Activated naive CD4-positive, alpha-beta T cell treated with anti-CD3 and anti-CD28 coated beads, Interleukin-2, amount 50 U/mL, for 24 hours (primary cell): Measurements from ENCODE around the gene CEND1.
A peak's percentile ranks its signal among the peaks of the same experiment; 100 is the strongest.

Experiments used
- H3K27ac Mint-ChIP-seq: one replicate; pipeline ENCODE4 v1.8.0; 2021; ENCODE audit warnings: mild to moderate bottlenecking, mixed read lengths
- H3K27me3 Mint-ChIP-seq: one replicate; pipeline ENCODE4 v1.8.0; 2021; ENCODE audit warnings: mixed read lengths
- H3K36me3 Mint-ChIP-seq: one replicate; pipeline ENCODE4 v1.8.0; 2021; ENCODE audit warnings: mixed read lengths
- H3K4me1 Mint-ChIP-seq: one replicate; pipeline ENCODE4 v1.8.0; 2021; ENCODE audit warnings: mixed read lengths
- H3K4me3 Mint-ChIP-seq: one replicate; pipeline ENCODE4 v1.8.0; 2021; ENCODE audit warnings: mild to moderate bottlenecking, mixed read lengths
- H3K9me3 Mint-ChIP-seq: one replicate; pipeline ENCODE4 v1.8.0; 2021; ENCODE audit warnings: mixed read lengths

The CEND1 gene

DNA sequence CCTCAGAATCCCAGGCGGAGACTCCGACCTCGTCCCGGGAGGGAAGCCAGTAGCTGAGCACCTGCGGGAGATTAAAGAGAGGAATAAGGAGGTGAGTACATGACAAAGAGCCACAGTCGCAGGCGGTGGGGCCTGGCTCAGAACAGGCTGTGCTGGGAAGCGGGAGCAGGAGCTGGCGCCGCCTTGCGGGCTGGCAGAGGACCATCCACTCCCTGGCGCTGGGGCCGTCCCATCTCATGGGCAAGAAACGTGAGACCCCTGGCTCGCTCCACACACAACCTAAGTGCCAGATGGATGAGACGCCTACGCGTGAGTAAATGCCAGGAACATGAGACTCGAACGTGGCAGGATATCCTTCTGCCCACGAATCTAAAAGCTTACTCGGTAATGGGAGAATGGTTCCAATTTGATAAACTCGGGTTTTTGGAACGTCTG, 6.3 kb downstream of the CEND1 start:
- no peaks in the 10 kb centered on the region for H3K9me3 Mint-ChIP-seq
- no peaks in the 10 kb centered on the region for H3K36me3 Mint-ChIP-seq
- no peak overlapping the region for H3K27ac Mint-ChIP-seq
- no peak overlapping the region for H3K4me3 Mint-ChIP-seq
- peaks cover 15% of the 10 kb centered on the region for H3K4me1 Mint-ChIP-seq
- no peaks in the 10 kb centered on the region for H3K27me3 Mint-ChIP-seq

DNA sequence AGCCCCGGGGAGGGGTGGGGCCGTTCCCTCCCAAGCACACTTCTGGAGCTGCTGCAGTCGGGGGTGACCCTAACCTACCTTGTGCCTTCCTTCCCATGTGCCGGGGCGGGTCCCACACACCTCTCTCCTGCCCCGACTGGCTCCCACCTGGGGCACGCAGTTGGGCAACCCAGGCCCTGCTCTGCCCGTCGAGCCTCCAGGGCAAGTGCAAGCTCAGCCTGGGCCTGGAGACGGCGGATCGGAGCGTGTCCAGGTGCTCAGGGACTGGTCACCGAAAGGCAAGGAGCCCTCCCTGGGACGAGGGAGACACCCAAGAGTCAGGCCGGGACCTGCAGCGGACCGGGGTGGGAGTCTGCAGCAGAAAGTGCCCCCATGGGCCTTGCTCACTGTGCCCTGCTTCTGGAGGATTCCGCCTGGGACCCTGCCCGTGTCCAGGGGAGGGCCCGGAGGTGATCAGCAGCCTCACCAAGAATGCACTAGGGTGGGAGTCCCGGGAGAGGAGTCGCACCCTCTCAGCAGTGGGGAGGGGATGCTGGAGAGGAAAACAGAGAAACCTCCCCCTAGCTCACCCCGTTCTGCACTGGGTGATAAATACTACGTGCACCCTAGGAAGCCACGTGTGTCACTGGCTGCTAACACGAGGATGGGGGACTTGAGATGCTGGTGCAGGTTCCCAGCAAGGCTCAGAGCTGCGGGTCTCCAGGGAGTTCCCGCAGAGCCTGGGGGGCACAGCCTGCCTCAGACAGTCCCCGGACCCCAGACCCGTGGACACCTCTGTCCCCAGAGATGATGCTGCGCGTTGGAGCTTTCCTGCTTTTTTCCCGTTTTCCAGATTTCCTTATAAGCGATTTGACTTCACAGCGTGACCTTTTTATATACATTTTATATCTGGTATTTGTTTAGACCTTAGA, 7.4 kb downstream of the CEND1 start:
- H3K4me1 Mint-ChIP-seq, result peaks cover 15% of the 10 kb centered on the region
- H3K9me3 Mint-ChIP-seq, result no peaks in the 10 kb centered on the region
- no peaks in the 10 kb centered on the region for H3K27me3 Mint-ChIP-seq
- H3K4me3 Mint-ChIP-seq, result no peak overlapping the region
- no peaks in the 10 kb centered on the region for H3K36me3 Mint-ChIP-seq
- H3K27ac Mint-ChIP-seq, result no peak overlapping the region

DNA sequence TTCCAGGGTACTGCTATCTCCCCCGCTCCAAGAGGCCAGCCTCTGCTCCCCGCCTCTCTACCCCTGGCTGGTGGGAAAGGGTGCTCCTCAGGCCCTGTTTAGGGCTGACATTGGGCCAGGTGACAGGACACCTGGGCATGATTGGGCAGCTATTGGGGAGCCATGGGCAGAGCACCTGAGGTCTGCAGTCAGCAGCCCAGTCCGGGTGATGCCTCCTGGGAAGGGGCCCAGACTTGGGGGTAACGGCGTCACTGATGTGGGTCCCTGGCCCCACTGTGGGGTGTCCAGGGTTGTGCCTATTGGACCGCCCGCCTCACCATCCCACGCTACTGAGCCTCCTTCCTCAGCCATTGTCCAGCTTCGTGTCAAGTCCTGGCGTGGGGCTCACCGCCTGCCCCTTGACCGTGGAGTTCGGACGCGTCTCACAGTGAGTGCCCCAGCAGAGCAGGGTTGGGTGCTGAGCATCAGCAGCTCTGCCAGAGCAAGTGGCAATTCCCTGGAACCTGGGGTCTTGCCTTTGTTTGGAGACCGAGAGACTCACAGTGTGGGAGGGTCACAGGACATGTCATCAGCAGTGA, 9.8 kb downstream of the CEND1 start:
- Mint-ChIP-seq H3K4me3 (no peak overlapping the region), H3K9me3 (no peaks in the 10 kb centered on the region), H3K36me3 (no peaks in the 10 kb centered on the region), H3K4me1 (peaks cover 28% of the 10 kb centered on the region), H3K27me3 (no peaks in the 10 kb centered on the region), H3K27ac (no peak overlapping the region)

DNA sequence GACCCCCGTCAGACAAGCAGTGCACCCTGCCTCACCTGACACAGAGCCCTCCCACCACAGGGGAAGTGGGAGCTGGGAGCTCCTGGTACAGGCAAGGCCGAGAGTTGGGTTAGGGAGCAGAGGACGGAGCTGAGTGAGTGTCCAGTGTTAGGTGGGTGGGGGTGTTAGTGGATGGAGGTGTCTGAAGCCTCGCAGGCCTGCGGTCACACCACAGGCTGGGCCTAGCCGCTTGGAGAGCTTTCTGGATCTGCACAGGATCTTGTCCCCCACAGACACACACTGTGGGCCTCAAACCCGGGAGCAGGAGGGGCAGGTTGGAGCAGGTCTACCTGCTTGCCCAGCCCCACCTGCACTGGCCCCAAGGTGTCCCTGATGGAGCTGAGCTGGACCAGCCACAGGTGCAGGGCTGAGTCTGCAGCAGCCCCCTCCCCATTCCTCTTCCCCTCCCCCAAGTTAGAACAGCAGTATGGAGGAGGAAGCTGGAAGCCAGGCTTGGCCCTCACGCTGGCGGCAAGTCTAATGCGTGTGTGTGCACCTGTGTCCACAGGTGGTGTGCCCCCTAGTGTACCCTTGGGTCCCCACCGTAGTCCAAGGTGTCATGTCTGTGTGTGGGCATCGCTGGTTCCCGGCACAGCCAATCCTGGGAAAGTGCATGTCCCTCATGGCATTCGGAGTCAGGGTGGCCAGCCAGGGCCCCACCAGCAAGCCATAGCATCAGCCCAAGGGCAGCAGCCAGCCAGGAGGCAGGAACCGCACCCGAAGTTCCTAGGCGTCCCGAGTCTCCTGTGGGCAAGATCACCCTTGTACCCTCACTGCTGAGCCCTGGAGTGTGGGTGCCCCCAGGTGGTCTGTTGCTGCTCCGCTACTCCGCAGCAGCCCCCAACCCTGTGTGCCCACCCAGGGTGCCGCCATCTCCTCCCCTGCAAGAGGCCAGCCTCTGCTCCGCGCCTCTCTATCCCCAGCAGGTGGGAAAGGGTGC, 10.6 kb downstream of the CEND1 start:
- Mint-ChIP-seq H3K36me3 (no peaks in the 10 kb centered on the region), H3K4me1 (peaks cover 31% of the 10 kb centered on the region), H3K4me3 (peak overlapping the region; percentile 36), H3K27ac (no peak overlapping the region), H3K27me3 (no peaks in the 10 kb centered on the region), H3K9me3 (no peaks in the 10 kb centered on the region)

DNA sequence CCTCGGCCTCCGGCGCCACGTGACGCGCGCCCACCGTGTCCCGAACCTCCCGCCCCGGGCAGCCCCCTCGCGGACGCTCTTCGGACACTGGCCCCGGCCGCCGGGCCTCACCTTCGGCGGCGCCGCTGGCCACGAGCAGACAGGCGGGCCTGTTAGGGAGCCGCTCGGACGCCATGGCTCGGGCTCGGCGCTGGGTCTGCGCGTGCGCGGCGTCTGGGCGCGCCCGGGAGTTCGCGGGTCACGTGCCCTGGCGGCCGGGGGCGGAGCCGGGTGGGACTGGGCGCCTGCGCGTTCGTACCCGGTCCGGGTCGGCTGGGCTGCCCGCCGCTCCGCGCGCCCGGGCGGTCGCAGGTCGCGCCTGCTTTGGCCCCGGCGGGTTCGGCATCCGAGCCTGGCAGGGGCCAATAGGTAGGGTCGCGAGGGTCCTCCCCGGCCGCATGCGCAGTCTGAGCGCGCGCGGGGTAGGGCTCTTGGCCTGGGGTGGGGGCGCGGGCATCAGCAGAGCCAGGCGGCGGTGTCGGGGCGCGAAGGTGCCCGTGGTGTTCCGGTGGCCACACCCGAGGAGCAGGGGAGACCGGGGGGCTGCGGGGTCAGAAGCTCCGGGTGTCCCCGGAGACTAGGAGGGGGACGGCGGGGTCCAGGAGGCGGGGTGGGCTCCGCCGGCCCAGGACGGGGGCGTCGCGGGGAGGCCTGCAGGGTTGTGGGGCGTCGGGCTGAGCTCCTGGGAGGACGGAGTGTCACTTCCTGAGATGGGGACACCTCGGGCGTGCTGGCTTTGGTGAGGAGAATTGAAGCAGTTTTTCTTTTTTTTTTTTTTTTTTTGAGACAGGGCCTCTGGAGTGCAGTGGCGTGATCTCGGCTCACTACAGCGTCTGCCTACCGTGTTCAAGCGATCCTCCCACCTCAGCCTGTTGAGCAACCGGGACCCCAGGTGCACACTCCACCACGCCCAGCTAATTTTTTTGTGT, 12.3 kb downstream of the CEND1 start, which contains the start of gene GATD1:
GATD1 (minus strand) TSS at position 200 of the 968 bp plus-strand sequence; CDS start at position 175, 25 bp downstream.
- no peaks in the 10 kb centered on the region for H3K9me3 Mint-ChIP-seq
- H3K4me1 Mint-ChIP-seq, result peaks cover 25% of the 10 kb centered on the region
- no peaks in the 10 kb centered on the region for H3K36me3 Mint-ChIP-seq
- H3K4me3 Mint-ChIP-seq, result peak within 1 kb of the TSS; percentile 86
- no peaks in the 10 kb centered on the region for H3K27me3 Mint-ChIP-seq
- H3K27ac Mint-ChIP-seq, result peak within 1 kb of the TSS; percentile 62

DNA sequence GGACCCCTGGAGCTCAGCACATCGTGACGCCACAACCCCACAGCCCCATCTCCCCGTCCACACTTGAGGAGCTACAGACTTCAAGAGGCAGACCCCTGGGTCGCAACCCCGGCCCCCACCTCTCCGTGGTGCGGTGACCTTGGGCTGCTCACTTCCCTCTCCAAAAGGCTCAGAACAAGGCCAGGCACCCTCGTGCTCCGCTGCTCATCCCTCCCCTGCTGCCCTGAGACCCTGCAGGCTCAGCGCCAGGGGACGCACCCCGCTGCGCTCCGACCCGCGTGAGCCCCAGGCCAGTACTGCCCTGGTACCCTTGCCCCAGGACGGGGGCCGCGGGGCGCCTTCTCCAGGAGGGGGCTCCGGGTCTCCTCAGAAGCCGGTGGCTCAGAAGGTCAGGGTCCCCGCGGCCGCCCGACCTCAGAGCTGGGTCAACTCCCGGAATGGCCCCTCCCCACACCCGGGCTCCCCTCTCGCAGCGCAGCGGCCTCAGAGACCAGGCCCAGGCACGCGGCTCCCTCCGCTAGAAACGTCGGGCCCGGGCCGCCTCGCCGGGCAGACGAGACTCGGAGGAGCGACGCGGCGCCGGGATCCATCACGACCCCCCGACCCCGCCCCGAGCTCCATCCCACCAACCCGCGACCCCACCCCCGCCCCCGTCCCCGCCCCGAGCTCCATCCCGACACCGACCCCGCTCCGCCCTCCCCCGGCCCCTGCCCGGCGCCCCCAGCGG, 13.2 kb downstream of the CEND1 start:
- Mint-ChIP-seq H3K9me3 (no peaks in the 10 kb centered on the region), H3K4me3 (peak overlapping the region; percentile 86), H3K4me1 (peaks cover 25% of the 10 kb centered on the region), H3K27ac (peak overlapping the region; percentile 62), H3K36me3 (no peaks in the 10 kb centered on the region), H3K27me3 (no peaks in the 10 kb centered on the region)

DNA sequence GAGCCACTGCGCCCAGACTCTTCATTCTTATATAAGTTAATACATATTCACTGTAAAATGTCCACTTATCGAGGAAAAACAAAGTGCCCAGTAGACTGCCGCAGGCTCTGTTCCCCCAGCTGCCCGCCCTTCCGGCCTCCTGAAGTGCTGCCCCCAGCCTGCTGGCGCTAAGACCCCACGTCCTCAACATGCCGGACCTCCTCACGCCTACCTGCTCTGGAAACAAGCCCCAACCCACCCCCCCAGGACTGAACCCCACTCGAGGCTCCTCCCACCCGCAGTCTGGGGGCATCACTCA, 13.7 kb downstream of the CEND1 start:
- no peaks in the 10 kb centered on the region for H3K36me3 Mint-ChIP-seq
- H3K4me1 Mint-ChIP-seq, result peaks cover 25% of the 10 kb centered on the region
- peak overlapping the region; percentile 86 for H3K4me3 Mint-ChIP-seq
- no peaks in the 10 kb centered on the region for H3K27me3 Mint-ChIP-seq
- no peaks in the 10 kb centered on the region for H3K9me3 Mint-ChIP-seq
- peak overlapping the region; percentile 62 for H3K27ac Mint-ChIP-seq

DNA sequence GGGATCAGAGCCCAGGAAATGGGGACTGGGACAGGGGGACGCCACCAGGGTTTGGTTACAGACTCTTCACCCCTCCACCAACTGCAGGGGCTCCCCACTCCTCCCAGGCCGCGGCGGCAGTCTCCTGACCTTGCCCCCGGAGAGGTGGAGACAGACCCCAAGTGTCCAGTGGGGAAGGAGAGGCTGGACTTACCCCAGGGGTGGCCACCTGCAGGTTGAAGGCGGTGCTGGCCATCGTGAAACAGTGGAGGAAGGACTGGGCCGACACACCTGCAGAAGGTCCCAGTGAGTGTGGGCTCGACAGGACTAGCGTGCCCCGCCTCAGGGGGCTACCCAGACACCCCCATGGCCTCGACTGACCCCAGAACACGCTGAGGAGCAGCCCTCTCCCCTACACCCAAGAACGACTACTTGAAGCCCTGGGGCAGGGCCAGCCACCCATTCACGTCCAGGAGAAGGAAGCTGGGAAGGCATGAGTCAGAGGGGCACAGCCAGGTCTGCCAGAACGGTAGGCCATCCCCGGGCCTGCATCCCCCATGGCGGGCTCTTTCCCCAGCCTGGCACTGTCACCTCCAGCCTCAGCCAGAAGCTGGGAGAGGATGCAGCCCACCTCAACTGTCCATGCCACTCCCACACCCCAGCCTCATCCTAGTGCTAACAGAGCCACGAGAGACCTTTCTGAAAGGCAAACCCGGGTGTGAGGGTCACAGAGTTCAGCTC, 14.9 kb downstream of the CEND1 start:
- peak overlapping the region; percentile 59 for H3K27ac Mint-ChIP-seq

DNA sequence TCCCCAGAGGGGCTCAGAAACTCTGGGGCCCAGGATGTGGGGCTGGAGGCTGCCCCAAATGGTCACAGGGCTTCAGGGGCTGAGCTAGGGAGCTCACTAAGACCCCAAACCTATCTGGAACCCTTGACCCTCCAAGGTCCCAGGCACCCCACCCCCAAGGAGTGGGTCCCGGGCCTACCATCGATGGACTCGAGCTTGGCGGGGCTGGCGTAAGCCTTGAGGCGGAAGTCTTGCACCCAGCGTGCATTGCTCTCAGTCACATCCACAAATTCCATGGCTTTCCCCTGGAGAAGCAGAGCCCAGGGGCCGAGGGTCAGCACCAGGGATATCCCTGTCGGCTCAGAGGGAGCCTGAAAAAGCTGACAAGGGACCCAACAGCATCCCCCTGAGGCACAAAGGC, 16.1 kb downstream of the CEND1 start:
- Mint-ChIP-seq H3K4me1 (peaks cover 17% of the 10 kb centered on the region), H3K9me3 (no peaks in the 10 kb centered on the region), H3K36me3 (no peaks in the 10 kb centered on the region), H3K27ac (no peak overlapping the region), H3K4me3 (no peak overlapping the region), H3K27me3 (no peaks in the 10 kb centered on the region)

More for the DNA sequence above, 14.9 kb downstream of the CEND1 start:
- Mint-ChIP-seq H3K4me1 (peaks cover 20% of the 10 kb centered on the region), H3K36me3 (no peaks in the 10 kb centered on the region), H3K27me3 (no peaks in the 10 kb centered on the region), H3K9me3 (no peaks in the 10 kb centered on the region), H3K4me3 (peak overlapping the region; percentile 81)

DNA sequence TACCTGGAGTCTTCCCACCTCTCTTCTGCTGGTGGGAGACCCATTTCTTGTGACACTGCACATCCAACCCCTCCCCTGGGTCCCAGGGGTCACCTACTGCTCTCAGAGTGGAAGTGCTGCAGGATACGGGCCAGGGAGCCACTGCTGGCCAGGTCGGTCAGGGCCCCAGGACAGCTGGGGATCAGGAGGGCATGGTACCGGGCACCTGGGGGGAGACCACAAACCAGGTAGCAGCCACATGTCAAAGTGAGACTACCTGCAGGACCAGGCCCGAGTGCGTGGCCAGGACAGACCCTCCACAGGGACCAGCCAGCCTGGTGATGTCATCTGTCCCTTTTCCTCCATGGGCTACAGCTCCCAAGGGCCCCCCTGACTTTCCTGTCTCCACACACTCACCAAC, 16.5 kb downstream of the CEND1 start:
- Mint-ChIP-seq H3K36me3 (no peaks in the 10 kb centered on the region), H3K4me1 (peaks cover 17% of the 10 kb centered on the region), H3K27me3 (no peaks in the 10 kb centered on the region), H3K9me3 (no peaks in the 10 kb centered on the region), H3K4me3 (no peak overlapping the region), H3K27ac (no peak overlapping the region)

DNA sequence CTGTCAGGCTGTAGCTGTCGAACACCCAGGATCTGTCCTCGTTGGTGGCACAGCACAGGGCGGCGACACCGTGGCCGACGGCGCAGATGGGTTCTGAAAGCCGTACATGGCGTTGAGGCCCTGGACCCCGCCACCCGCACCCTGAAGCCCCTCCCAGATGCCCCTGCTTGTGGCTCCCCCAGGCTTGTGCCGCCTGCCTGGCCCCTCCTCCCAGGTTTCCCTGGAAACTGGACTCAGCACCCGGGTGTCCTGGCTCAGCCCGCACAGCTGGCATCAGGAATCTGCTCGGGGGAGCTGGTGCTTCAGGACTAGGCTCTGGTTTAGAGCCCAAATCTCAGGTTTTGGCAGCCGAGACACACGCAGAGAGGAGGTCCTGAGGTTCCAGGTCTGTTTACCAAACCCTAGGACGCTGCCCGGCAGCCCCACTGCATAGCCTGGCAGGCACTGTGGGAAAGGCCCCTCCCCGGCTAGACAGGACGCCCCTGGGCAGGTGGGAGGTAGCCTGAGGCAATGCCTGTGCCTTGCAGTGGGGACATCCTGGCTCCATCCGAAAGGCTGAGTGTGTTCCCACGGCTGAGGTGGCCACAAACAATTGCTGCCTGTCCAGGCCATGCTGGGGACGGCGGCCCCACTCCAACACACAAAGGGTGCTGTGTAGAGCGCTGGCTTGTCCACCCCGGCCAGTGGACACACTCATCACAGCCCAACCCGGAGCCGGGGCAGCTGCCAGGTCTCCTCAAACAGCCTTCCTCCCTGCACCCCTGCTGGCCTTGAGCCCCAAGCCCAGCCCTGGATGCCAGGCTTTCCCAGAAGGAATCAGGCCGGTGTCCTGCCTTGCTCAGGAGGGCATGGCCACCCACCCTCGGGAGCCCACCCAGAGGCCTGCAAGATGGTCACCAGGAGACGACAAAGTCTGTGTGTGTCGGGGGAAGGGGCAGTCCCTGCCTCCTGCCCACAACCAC, 17.2 kb downstream of the CEND1 start:
- Mint-ChIP-seq H3K36me3 (no peaks in the 10 kb centered on the region), H3K4me3 (no peak overlapping the region), H3K4me1 (peaks cover 17% of the 10 kb centered on the region), H3K27ac (no peak overlapping the region), H3K27me3 (no peaks in the 10 kb centered on the region), H3K9me3 (no peaks in the 10 kb centered on the region)

DNA sequence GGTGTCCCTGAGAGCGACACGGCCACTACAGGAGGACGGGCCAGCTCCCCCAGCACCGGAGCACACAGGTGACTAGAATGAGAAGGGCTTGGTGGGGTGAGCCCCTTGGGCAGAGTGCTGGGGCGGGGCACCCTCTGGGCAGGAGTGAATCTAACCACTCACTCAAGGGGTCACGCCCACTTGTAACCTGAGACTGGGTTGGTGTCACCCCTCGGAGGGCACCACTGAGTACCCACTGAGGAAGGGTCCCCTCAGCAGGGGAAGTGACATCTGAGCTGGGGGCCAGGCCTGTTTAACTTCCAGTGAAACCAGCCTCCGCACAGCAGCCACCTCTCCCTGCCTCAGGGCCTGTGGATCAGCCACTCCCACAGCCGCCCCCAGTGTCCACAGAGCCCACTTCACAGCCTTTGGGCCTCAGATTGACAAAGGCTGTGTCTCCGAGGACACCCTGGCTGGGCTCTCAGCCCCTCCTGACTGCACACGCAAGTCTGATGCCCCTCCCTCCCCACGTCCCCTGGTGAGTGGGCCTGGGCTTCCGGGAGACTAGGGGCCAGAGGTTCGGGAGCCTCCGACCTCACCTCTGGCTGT, 18.2 kb downstream of the CEND1 start:
- Mint-ChIP-seq H3K27me3 (no peaks in the 10 kb centered on the region), H3K27ac (no peak overlapping the region), H3K36me3 (no peaks in the 10 kb centered on the region), H3K4me3 (no peak overlapping the region), H3K9me3 (no peaks in the 10 kb centered on the region), H3K4me1 (peaks cover 17% of the 10 kb centered on the region)
